Loucy (cell line): ENCODE results near the gene TNNC2.
A peak's percentile ranks its signal among the peaks of the same experiment; 100 is the strongest.

ENCODE experiments used
- H2AFZ ChIP-seq: fragments of 200-600 bp; sonication (generic); 2 replicates; pipeline ENCODE4 v1.6.0; 2016; ENCODE audit warnings: antibody characterized with exemption, mild to moderate bottlenecking, low read length, moderate library complexity
- H3F3A ChIP-seq: fragments of 200-600 bp; 2 replicates; pipeline ENCODE4 v1.6.0; 2016; ENCODE audit warnings: antibody characterized with exemption, low read depth, mild to moderate bottlenecking
- H3K27me3 ChIP-seq: fragments of 200-600 bp; sonication (generic); 2 replicates; pipeline ENCODE4 v1.6.1; 2014; ENCODE audit warnings: low read length, mild to moderate bottlenecking; ENCODE audit not compliant: insufficient read depth, poor library complexity, severe bottlenecking
- H3K36me3 ChIP-seq: fragments of 200-600 bp; sonication (generic); 2 replicates; pipeline ENCODE4 v1.6.1; 2016; ENCODE audit warnings: low read length; ENCODE audit not compliant: insufficient read depth
- H3K4me1 ChIP-seq: fragments of 200-600 bp; sonication (generic); 2 replicates; pipeline ENCODE4 v1.5.1; 2014; ENCODE audit warnings: low read length, mild to moderate bottlenecking; ENCODE audit not compliant: insufficient read depth, poor library complexity, severe bottlenecking
- H3K4me2 ChIP-seq: fragments of 200-600 bp; sonication (generic); 2 replicates; pipeline ENCODE4 v1.6.0; 2014; ENCODE audit warnings: antibody characterized with exemption, low read length, low read depth, mild to moderate bottlenecking; ENCODE audit not compliant: poor library complexity, severe bottlenecking
- H3K4me3 ChIP-seq: fragments of 200-600 bp; sonication (generic); 2 replicates; pipeline ENCODE4 v1.5.1; 2014; ENCODE audit warnings: low read length, mild to moderate bottlenecking, mixed read lengths; ENCODE audit not compliant: poor library complexity, severe bottlenecking
- H3K79me2 ChIP-seq: fragments of 200-600 bp; sonication (generic); 2 replicates; pipeline ENCODE4 v1.6.1; 2014; ENCODE audit warnings: low read length; ENCODE audit not compliant: insufficient read depth
- H3K9ac ChIP-seq: fragments of 200-600 bp; sonication (generic); 2 replicates; pipeline ENCODE4 v1.6.0; 2014; ENCODE audit warnings: mild to moderate bottlenecking, low read depth, low read length, moderate library complexity; ENCODE audit not compliant: poor library complexity, severe bottlenecking
- H3K9me2 ChIP-seq: fragments of 200-600 bp; sonication (generic); replicated peaks from 2 replicates; pipeline ENCODE4 v1.6.1; 2016; ENCODE audit warnings: low read depth, low read length, mixed read lengths
- H3K9me3 ChIP-seq: fragments of 200-600 bp; sonication (generic); 2 replicates; pipeline ENCODE4 v1.6.1; 2014; ENCODE audit warnings: mild to moderate bottlenecking, antibody characterized with exemption, low read length, low read depth; ENCODE audit not compliant: insufficient read depth
- H4K20me1 ChIP-seq: fragments of 200-600 bp; sonication (generic); 2 replicates; pipeline ENCODE4 v1.6.0; 2014; ENCODE audit warnings: antibody characterized with exemption, low read length, mild to moderate bottlenecking; ENCODE audit not compliant: insufficient read depth, poor library complexity, severe bottlenecking
- EZH2phosphoT487 ChIP-seq: fragments of 200-600 bp; IDR thresholded peaks from 2 replicates; pipeline ENCODE4 v1.6.1; 2018; ENCODE audit warnings: antibody characterized with exemption, mild to moderate bottlenecking, moderate library complexity, borderline replicate concordance
- TF ChIP-seq, protein P1 (sequence below): fragments of 200-600 bp; sonication (generic); conservative IDR thresholded peaks from 2 replicates; pipeline ENCODE4 v1.5.1; 2014; ENCODE audit warnings: mild to moderate bottlenecking, antibody characterized with exemption, low read length

The TNNC2 gene

GRCh38 chr20:45835329-45835765, 8.2 kb upstream of the TNNC2 start:
- Histone ChIP-seq H3K4me3 (no peak overlapping the region), H3F3A (no peaks in the 10 kb centered on the region), H3K9ac (no peak overlapping the region), H3K4me2 (no peak overlapping the region), H3K4me1 (peaks cover 8% of the 10 kb centered on the region), H3K9me2 (no peaks in the 10 kb centered on the region), H3K79me2 (no peaks in the 10 kb centered on the region), H3K9me3 (no peaks in the 10 kb centered on the region), H3K36me3 (no peaks in the 10 kb centered on the region), H2AFZ (no peak overlapping the region), H4K20me1 (no peaks in the 10 kb centered on the region), H3K27me3 (no peaks in the 10 kb centered on the region)
- TF ChIP-seq, protein P1, sequence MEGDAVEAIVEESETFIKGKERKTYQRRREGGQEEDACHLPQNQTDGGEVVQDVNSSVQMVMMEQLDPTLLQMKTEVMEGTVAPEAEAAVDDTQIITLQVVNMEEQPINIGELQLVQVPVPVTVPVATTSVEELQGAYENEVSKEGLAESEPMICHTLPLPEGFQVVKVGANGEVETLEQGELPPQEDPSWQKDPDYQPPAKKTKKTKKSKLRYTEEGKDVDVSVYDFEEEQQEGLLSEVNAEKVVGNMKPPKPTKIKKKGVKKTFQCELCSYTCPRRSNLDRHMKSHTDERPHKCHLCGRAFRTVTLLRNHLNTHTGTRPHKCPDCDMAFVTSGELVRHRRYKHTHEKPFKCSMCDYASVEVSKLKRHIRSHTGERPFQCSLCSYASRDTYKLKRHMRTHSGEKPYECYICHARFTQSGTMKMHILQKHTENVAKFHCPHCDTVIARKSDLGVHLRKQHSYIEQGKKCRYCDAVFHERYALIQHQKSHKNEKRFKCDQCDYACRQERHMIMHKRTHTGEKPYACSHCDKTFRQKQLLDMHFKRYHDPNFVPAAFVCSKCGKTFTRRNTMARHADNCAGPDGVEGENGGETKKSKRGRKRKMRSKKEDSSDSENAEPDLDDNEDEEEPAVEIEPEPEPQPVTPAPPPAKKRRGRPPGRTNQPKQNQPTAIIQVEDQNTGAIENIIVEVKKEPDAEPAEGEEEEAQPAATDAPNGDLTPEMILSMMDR = no peak
- no peak for TF ChIP-seq EZH2phosphoT487

DNA sequence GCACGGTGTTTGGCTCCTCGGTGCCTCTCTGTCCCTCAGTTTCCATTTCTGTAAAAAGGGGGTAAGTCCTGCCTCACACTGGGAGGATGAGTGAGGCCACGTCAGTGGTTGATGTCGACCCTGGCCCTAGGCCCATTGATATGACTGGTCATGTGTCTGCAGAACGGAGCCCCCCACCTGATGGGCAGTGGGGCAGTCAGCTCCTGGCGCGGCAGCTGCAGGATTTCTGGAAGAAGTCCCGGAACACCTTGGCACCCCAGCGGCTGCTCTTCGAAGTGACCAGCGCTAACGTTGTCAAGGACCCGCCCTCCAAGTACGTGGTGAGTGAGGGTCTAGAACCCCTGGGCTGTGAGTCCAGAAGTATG, 7.7 kb upstream of the TNNC2 start:
- Histone ChIP-seq H3K36me3 (no peaks in the 10 kb centered on the region), H3K4me3 (no peak overlapping the region), H4K20me1 (no peaks in the 10 kb centered on the region), H2AFZ (no peak overlapping the region), H3K4me2 (no peak overlapping the region), H3K27me3 (no peaks in the 10 kb centered on the region), H3F3A (no peaks in the 10 kb centered on the region), H3K4me1 (peaks cover 8% of the 10 kb centered on the region), H3K9me3 (no peaks in the 10 kb centered on the region), H3K79me2 (no peaks in the 10 kb centered on the region), H3K9ac (no peak overlapping the region), H3K9me2 (no peaks in the 10 kb centered on the region)
- TF ChIP-seq EZH2phosphoT487 = no peak
- TF ChIP-seq, protein P1 = no peak

DNA sequence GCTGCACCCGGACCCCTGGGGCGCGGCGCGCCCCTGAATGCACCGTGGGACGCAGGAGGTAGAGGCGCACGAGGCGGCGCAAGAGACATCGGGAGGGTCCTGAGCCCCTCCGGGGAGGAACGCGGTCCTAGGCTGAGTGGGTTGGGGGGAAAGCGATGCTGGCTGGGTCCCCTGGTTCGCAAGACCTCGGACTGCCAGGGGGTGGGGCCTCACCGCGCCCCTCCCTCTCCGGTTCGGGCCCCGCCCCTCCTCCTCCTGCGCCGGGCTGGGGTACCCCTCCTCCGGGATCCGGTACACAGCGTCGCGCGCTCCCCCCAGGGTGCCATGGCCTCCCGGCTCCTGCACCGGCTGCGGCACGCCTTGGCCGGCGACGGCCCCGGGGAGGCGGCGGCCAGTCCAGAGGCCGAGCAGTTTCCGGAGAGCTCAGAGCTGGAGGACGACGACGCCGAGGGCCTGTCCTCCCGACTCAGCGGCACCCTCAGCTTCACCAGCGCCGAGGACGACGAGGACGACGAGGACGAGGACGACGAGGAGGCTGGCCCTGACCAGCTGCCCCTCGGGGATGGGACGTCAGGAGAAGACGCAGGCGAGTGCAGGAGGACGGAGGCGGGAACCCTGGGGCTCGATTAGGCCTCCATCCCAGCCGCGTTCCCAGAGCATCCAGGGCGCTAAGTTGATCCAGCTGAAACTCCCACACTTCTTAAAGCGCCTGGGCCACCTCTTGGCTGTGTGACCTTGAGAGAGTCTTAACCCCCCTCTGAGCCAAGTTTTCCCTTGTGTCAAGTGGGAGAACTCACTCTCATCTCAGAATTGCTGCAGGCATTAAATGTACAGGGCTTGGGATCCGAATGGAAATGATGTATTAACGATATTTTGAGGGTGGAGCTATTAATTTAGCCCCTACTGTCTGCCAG, 7.0 kb upstream of the TNNC2 start:
- Histone ChIP-seq H3K79me2 (no peaks in the 10 kb centered on the region), H2AFZ (peak overlapping the region; percentile 58; the same call in 1 of the 2 replicates), H3K4me3 (peak overlapping the region; percentile 54), H3K36me3 (no peaks in the 10 kb centered on the region), H3K27me3 (no peaks in the 10 kb centered on the region), H4K20me1 (no peaks in the 10 kb centered on the region), H3K9ac (peak overlapping the region; percentile 55), H3K9me3 (no peaks in the 10 kb centered on the region), H3K4me2 (peak overlapping the region; percentile 58), H3F3A (no peaks in the 10 kb centered on the region), H3K9me2 (no peaks in the 10 kb centered on the region), H3K4me1 (peaks cover 8% of the 10 kb centered on the region)
- no peak for TF ChIP-seq EZH2phosphoT487
- TF ChIP-seq, protein P1 = no peak
